Muscle of back (tissue), 13 donors: ENCODE data around the gene IRF4. TPM values are rescaled to one million over a fixed set of nuclear protein-coding genes. Genes with fewer than 3 reads are reported as not detected.

Source experiments
- DNase-seq, 3 donors: peaks; one replicate each; pipeline versions ENCODE4 v3.0.0 to v3.0.0-alpha.2; 2013
- long read RNA-seq, 9 donors: transcript quantifications; one replicate each; lab custom pipeline, GENCODE V29; 2026
- polyA plus RNA-seq, 10 donors: library from polyadenylated mRNA; unstranded; fragments of 120-200 nt; gene quantifications; one replicate each; pipeline ENCODE4 v1.2.1, GENCODE V29; 2013; ENCODE audit not compliant: insufficient read length in 10 of 10

Gene IRF4
- 1 to 10 TPM in 5 of 10 donors, under 1 TPM in 5; 0.35 to 2.4 (median 1.1) TPM for polyA plus RNA-seq
- long read RNA-seq, donor 1 = 0 reads
- long read RNA-seq, donor 2 = 0 reads
- long read RNA-seq, donor 3 = 0 reads
- long read RNA-seq, donor 4 = 0 reads
- long read RNA-seq, donor 5 = 0 reads
- long read RNA-seq, donor 6 = 0 reads
- long read RNA-seq, donor 7 = 0 reads
- long read RNA-seq, donor 8 = 0 reads
- long read RNA-seq, donor 9 = 0 reads

GRCh38 chr6:391559-392440 lies at the start of gene IRF4:
Gene IRF4 (plus strand): TSS chr6:391752. CDS start chr6:393153, 1,401 bp downstream.
- DNase-seq = peak in 1 of 3 donors; percentile 66

GRCh38 chr6:341914-342831 lies 49.4 kb upstream of the IRF4 start:
- no peak for DNase-seq

- no peak for DNase-seq
Observed at GRCh38 chr6:342832-343179, 48.7 kb upstream of the IRF4 start.

- DNase-seq = no peak
Observed at GRCh38 chr6:343226-343935, 48.2 kb upstream of the IRF4 start.

DNA sequence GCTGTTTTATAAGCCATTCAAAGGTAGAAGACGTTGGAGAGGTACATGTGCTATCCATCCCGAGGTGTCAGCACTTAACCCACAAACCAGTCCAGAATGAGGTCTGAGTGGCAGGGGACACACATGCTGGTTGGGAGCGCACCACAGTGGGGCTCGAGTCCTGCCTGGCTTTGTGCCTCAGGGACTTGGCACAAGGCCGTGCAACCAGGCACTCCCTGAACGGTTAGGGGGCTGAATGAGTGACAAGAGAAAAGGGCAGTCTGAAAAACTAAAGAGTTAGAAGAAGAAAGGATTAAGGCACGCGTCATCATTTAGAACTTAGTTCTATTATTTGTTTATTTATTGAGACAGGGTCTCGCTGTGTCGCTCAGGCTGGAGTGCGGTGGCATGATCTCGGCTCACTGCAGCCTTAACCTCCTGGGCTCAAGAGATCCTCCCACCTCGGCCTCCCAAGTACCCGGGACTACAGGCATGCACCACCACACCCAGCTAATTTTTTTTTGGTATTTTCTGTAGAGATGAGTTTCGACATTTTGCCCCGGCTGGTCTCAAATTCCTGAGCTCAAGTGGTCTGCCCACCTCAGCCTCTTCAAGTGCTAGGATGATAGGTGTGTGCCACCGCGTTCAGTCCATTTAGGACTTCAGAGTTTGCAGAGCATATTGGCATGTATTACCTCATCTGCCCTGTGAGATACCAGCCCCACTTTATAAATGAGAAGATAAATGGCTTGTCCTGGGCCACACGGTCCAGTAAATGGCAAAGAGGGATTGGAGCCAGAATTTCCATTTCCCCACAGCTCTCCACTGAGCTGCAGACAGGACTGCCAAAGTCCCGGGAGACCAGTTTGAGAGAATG lies 47.4 kb upstream of the IRF4 start:
- no peak for DNase-seq

- DNase-seq = peak in 1 of 3 donors; percentile 49
Observed at GRCh38 chr6:344816-345340, 46.7 kb upstream of the IRF4 start.

DNA sequence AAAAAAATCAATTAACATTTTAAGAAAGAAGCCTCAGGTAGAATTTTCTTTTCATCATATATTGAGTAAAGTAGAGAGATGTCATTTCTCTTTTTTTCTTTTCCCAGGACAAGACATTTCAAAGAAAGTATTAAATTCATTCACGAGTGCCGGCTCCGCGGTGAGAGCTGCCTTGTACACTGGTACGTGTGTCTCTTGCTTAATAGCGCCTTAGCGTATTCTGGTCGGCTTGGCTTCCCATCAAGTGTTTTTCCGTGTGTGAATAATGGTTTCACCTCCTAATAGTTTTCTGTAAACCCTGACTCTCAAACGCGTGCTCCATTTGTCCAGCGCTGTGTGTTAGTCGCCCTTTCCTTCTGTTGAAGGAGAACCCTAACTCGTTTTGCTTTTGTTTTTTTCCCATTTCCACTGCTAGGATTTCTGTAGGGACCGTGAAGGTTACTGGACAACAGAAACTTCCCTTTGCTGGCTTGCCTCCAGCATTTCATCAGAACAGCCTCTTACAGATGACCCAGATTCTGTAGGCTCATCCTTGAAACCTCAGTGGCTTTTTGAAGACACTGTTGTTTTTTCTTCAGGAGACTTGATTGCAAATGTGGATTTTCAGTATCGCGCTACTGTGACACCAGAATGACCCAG lies 45.7 kb upstream of the IRF4 start:
- no peak for DNase-seq

GRCh38 chr6:346386-347030 lies 45.0 kb upstream of the IRF4 start:
- DNase-seq = no peak

DNA sequence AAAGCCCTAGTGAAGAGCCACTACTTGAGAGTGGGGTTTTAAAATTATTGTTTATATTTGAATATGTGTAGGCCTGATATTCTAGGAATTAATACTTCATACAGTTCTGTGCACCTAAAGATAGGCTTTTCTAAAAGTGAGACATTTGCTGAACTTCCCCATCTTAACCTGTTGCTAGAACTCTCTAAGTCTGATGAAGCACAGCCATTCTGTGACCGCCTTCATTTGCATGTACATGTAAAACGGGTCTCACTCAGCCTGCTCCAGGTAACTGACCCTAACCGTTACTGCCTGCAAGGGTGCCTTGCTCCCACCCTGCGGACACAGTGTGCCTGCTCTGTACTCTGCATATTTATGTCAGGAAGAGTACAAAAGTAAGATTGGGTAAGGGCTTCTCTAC lies 44.3 kb upstream of the IRF4 start:
- no peak for DNase-seq

GRCh38 chr6:347951-348859 lies 43.3 kb upstream of the IRF4 start:
- no peak for DNase-seq

DNA sequence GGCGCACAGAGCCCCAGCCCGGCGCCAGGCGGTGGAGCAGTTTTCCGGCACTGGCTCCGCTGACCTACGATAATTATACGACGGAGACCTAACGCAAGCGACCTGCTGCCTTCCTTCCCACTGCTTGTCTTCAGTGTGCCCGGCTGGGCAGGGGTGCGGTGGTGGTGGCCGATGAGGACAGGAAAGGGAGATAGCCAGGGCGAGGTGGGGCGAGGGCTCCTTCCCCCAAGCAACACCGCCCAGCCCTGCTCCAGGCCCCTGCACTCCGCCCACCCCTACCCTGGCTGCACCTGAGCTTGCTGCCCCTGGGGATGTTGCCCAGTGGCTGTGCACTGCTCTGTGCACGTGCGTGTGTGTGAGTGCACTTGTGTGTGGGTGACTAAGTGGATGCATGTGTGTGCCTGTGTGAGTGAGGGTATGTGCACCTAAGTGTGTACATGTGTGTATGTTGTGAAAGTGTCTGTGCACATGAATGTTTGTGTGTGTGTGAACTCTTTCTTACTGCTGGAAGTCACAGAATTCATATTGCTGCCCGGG lies 42.6 kb upstream of the IRF4 start:
- DNase-seq = no peak

DNA sequence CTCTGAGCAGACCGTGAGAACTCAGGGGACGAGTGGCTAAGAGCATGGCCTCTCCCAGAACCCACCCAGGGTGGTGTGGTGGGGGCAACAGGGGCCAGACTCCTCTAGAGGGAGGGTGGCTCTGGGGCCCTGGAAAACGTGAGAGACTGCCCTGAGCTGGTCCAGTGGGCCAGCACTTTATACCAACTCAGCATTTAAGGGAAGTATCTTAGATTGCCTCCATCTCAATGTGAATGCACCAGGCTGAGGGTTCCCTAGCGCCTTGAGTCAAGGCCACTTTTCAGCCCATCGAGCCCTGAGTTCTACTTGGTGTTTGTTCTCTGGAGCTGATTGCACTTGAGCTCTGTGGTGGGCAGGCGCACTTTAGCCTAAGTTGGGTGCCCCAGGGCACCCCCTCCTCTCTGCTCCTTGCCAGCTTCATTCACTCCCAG lies 42.0 kb upstream of the IRF4 start:
- no peak for DNase-seq

DNA sequence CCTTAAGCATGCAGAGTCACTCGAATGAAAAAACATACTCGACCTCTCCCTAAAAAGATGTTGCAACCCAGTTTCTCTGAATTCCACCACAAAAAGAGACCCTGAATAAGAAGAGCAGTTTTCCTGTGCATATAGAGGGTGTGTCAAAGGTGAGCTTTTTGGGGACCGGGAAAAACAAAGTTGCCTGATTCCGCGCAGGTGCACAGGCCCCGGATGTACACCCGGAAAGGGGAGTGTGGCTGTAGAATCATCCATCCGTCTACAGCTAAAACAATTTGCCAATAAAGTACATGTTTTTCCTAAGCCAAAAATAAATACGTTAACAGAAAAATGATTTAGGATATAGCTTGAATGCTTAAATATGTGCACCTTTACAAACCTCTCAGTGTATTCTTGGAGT lies 41.2 kb upstream of the IRF4 start:
- no peak for DNase-seq

- DNase-seq = no peak
Observed at GRCh38 chr6:351011-351866, 40.3 kb upstream of the IRF4 start.

DNA sequence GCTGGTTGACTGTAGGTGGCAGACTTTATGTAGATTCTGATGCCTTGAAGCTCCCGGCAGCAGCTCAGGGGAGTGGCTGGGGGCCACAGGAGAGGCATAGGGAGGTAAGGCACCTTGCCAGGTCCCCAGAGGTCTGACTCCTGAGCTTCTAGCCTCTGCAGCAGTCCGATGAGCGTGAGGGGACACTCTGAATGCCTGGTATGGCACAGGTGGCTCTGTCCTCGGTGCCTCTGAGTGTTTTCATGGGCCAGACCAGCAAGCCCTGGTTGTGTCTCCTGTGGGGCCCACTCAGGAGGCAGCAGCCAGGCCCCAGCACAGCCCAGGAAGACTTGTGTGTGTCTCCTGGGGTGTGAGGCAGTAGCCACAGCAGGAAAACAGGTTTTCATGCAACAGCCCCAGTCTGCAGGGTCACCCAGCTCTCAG lies 39.7 kb upstream of the IRF4 start:
- no peak for DNase-seq

DNA sequence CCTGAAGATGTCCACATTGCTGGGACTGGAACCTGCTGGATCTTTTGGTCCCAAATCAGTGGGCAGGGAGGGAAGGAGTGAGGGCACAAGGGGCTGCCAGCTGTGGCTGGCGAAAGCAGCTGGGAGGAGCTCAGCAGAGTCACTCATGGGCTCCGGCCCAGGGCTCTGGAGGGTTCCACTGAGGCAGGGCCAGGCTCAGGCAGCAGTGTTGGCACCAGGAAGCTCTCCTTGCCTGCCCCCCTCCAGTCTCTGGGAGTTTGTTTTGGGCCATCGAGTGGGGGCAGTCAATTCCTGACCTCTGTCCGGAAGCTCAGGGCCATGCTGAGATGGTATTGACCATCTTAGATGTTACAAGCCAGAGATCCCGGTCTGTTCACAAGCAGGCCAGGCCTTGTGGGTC lies 39.1 kb upstream of the IRF4 start:
- DNase-seq = no peak
